HepG2 (cell line): Measurements from ENCODE around the gene CUTC. TPM values are rescaled to one million over a fixed set of nuclear protein-coding genes. Genes with fewer than 3 reads are reported as not detected.

Experiments
- ARHGAP35 ChIP-seq: sonication (generic); formaldehyde crosslinking; IDR thresholded peaks from 2 replicates; pipeline ENCODE4 v1.9.0; 2022; ENCODE audit warnings: mild to moderate bottlenecking, inconsistent platforms, moderate library complexity, missing genetic modification reagents, borderline replicate concordance
- ATF6 ChIP-seq: sonication (generic); formaldehyde crosslinking; conservative IDR thresholded peaks from 2 replicates; pipeline ENCODE4 v1.4.0; 2020; ENCODE audit warnings: missing genetic modification reagents
- FOXJ3 ChIP-seq: sonication (generic); formaldehyde crosslinking; IDR thresholded peaks from 2 replicates; pipeline ENCODE4 v1.4.0; 2020; ENCODE audit warnings: missing genetic modification reagents, mild to moderate bottlenecking, borderline replicate concordance
- FOXK2 ChIP-seq: fragments of 450-650 bp; IDR thresholded peaks from 2 replicates; pipeline ENCODE4 v1.6.1; 2016
- NFKB2 ChIP-seq: sonication (generic); formaldehyde crosslinking; IDR thresholded peaks from 2 replicates; pipeline ENCODE4 v1.4.0; 2020; ENCODE audit warnings: missing genetic modification reagents, borderline replicate concordance
- NFRKB ChIP-seq: fragments of 450-650 bp; IDR thresholded peaks from 2 replicates; pipeline ENCODE4 v1.6.1; 2017
- NR2C2 ChIP-seq: sonication (generic); formaldehyde crosslinking; IDR thresholded peaks from 2 replicates; pipeline ENCODE4 v1.4.0; 2020; ENCODE audit warnings: missing genetic modification reagents, mild to moderate bottlenecking, moderate library complexity, borderline replicate concordance
- PRDM15 ChIP-seq: sonication (generic); formaldehyde crosslinking; IDR thresholded peaks from 2 replicates; pipeline ENCODE4 v1.4.0; 2020; ENCODE audit warnings: missing genetic modification reagents
- RAD21 ChIP-seq: fragments of 450-650 bp; formaldehyde crosslinking; IDR thresholded peaks from 2 replicates; pipeline ENCODE4 v1.5.0; 2020; ENCODE audit warnings: mild to moderate bottlenecking
- SAFB2 ChIP-seq: sonication (generic); formaldehyde crosslinking; IDR thresholded peaks from 2 replicates; pipeline ENCODE4 v1.5.1; 2020; ENCODE audit warnings: missing genetic modification reagents, low read depth, mild to moderate bottlenecking, borderline replicate concordance
- ZFP62 ChIP-seq: sonication (generic); formaldehyde crosslinking; IDR thresholded peaks from 2 replicates; pipeline ENCODE4 v1.4.0; 2020; ENCODE audit warnings: missing genetic modification reagents
- ZFY ChIP-seq: sonication (generic); formaldehyde crosslinking; IDR thresholded peaks from 2 replicates; pipeline ENCODE4 v1.4.0; 2020; ENCODE audit warnings: missing genetic modification reagents
- ZNF282 ChIP-seq: fragments of 450-650 bp; IDR thresholded peaks from 2 replicates; pipeline ENCODE4 v1.6.1; 2018; ENCODE audit not compliant: partially characterized antibody
- ZNF292 ChIP-seq: sonication (generic); formaldehyde crosslinking; IDR thresholded peaks from 2 replicates; pipeline ENCODE4 v1.8.1; 2022; ENCODE audit warnings: mild to moderate bottlenecking, low read depth, missing genetic modification reagents, borderline replicate concordance
- ZNF33B ChIP-seq: sonication (generic); formaldehyde crosslinking; IDR thresholded peaks from 2 replicates; pipeline ENCODE4 v1.5.1; 2020; ENCODE audit warnings: mild to moderate bottlenecking, missing genetic modification reagents
- ZNF503 ChIP-seq: sonication (generic); formaldehyde crosslinking; IDR thresholded peaks from 2 replicates; pipeline ENCODE4 v1.4.0; 2020; ENCODE audit warnings: missing genetic modification reagents
- ZNF749 ChIP-seq: sonication (generic); formaldehyde crosslinking; IDR thresholded peaks from 2 replicates; pipeline ENCODE4 v1.8.0; 2022; ENCODE audit warnings: mild to moderate bottlenecking, missing genetic modification reagents, moderate library complexity, borderline replicate concordance
- ZNF788 ChIP-seq: sonication (generic); formaldehyde crosslinking; IDR thresholded peaks from 2 replicates; pipeline ENCODE4 v1.5.0; 2020; ENCODE audit warnings: mild to moderate bottlenecking, missing genetic modification reagents, borderline replicate concordance
- ZNF878 ChIP-seq: sonication (generic); formaldehyde crosslinking; IDR thresholded peaks from 2 replicates; pipeline ENCODE4 v1.8.1; 2023; ENCODE audit warnings: mild to moderate bottlenecking, missing genetic modification reagents, moderate library complexity
- ZUFSP ChIP-seq: sonication (generic); formaldehyde crosslinking; IDR thresholded peaks from 2 replicates; pipeline ENCODE4 v1.9.0; 2021; ENCODE audit warnings: missing genetic modification reagents, mild to moderate bottlenecking, borderline replicate concordance
- polyA plus RNA-seq, 8 experiments: library from polyadenylated mRNA; depleted of rRNA in 3 of 8; stranded (reverse) in 7 of 8; unstranded in 1 of 8; fragments of >200 nt; fragmentation: Illumina TruSeq in 4 of 8; extraction: Trizol in 4 of 8; gene quantifications; 2 replicates each; pipeline versions ENCODE4 v1.2.1 to v1.2.3, GENCODE V29; 2011 to 2016; ENCODE audit warnings: low read depth in 4 of 8, missing spikeins in 1 of 8, mixed read lengths in 1 of 8; ENCODE audit not compliant: insufficient read depth in 1 of 8
- total RNA-seq, 5 experiments: library from RNA; depleted of rRNA; stranded (reverse); fragments of >200 nt; fragmentation: Illumina TruSeq; extraction: Trizol; gene quantifications; 2 replicates each; pipeline ENCODE4 v1.2.3, GENCODE V29; 2016; ENCODE audit warnings: low read depth in 1 of 5

CUTC gene
- total and polyA plus RNA-seq, 2 of the 13 experiments (the other 11 are each of a cell fraction or from before 2014, with no cell fraction given) = 22.3 to 25.8 TPM

- TF ChIP-seq PRDM15 (CRISPR knock-in tag) (no peak), ZNF503 (CRISPR knock-in tag) (peak; percentile 52; the same call in 1 of the 2 replicates), RAD21 (CRISPR knock-in tag) (peak; percentile 79), FOXK2 (no peak; the same call in 1 of the 2 replicates), NR2C2 (CRISPR knock-in tag) (peak; percentile 99), ZNF749 (CRISPR knock-in tag) (no peak), FOXJ3 (CRISPR knock-in tag) (peak; percentile 67; the same call in 1 of the 2 replicates), ZNF292 (CRISPR knock-in tag) (peak; percentile 81; the same call in 1 of the 2 replicates), ZNF878 (CRISPR knock-in tag) (peak; percentile 81), NFKB2 (CRISPR knock-in tag) (no peak), ZUFSP (CRISPR knock-in tag) (no peak), SAFB2 (CRISPR knock-in tag) (peak; percentile 77; the same call in 1 of the 2 replicates), ZNF282 (no peak), ZFY (peak; percentile 69), ATF6 (CRISPR knock-in tag) (0 out of 2 replicates have a peak, but pooled peaks have one; percentile 38), ZFP62 (no peak), NFRKB (no peak), ARHGAP35 (CRISPR knock-in tag) (no peak; the same call in 1 of the 2 replicates), ZNF788 (CRISPR knock-in tag) (peak; percentile 83), ZNF33B (CRISPR knock-in tag) (peak; percentile 68; the same call in 1 of the 2 replicates)
Measured at GRCh38 chr10:99732033-99732842, at the start of gene CUTC, which contains the start of gene COX15 (continued).
